GM18873 (cell line): ENCODE measurements around the gene ACCSL.

Experiments used
- ATAC-seq: cut with Tn5 transposase; IDR thresholded peaks from one replicate; pipeline ENCODE4 v1.9.1; 2021; ENCODE audit warnings: mild to moderate bottlenecking, moderate library complexity, moderate number of reproducible peaks; ENCODE audit not compliant: unreplicated experiment, low FRiP score

ACCSL gene

DNA sequence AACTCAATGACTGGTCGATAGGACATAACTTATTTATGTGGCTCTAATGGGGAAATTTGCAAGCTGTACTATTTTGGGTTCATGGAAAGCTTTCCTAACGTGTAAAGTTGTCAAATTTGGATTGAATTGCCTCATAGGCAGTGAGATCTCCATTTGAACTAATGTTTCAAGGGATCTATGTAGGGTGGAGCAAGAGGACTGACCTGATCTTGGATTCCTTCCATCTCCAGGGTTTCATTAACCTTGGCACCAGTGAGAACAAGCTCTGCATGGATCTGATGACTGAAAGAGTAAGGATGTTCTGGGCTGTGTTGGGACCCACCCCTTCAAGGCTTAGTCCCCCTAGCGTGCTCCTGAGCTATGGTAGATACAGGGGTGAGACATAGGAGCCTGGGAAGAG lies 2.1 kb downstream of the ACCSL start:
- ATAC-seq: no peak

DNA sequence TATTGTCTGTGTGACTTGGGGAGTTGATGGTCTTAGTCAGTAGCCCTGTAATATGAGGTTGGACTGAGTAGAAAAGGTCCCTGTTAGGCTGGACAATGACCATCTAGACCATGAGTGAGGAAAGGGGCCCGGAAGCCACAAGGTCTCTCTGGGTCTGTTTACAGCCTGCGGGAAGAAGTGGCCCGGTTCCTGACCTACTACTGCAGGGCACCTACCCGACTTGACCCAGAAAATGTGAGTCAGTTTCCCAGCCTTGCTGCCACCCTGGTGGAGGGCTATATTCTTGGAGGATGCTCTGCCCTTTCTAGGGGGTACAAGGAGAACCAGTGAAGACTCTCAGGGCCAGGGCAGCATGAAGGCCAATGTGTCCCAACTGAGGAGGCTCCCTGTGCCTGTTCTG lies 3.4 kb downstream of the ACCSL start:
- no peak for ATAC-seq

DNA sequence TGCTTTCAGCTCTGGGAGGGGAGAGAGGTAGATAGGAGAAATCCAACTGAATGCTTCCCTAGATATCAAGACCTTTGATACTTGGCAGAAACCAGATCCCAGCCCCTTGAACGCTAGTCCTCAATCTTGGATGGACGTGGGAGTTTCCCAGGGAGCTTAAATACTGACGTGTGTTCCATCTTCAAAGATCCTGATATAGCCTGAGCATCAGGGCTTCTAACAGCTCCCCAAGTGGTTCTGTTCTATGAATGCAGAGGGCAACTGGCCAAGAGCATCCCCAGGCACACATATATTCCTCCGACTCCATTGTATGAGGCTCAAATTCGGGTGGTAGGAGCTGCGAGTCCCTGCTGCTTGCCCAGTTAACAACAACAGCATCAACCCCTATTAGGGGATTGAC lies 9.6 kb downstream of the ACCSL start:
- ATAC-seq: no peak

DNA sequence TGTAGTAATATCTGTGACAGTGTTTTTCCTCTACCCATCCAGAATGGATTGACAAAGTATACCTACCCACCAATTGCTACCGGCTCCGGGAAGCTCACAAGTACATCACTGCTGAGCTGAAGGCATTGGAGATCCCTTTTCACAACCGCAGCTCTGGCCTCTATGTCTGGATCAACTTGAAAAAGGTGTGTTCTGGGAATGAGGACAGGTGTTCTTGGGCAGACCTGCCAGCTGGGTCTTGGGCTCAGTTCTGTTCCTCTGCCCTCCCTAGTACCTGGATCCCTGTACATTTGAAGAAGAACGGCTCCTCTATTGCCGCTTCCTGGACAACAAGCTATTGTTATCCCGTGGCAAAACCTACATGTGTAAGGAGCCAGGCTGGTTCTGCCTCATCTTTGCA lies 10.5 kb downstream of the ACCSL start:
- ATAC-seq: no peak

DNA sequence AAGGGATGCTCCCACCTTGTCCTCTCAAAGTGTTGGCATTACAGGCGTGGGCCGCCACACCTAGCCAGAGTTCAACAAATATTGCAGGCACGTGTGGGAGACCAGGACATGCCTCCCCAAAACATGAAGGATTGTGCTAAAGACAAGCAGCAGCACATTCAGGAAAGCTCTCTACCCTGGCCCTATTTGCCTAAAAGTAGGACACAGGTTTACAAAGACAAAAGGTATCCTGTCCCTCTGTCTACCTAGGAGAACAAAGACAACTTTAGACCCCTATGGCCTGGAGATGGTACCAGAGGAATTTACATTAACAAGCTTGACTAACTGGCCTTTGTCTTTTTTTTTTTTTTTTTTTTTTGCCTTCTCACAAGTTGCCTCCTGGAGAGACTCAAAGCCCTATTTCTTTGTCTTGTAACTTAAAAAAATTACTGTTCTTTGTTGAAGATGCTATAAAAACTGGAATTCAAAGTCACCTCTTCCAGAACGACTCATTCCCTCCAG lies 17.4 kb downstream of the ACCSL start:
- ATAC-seq: no peak

DNA sequence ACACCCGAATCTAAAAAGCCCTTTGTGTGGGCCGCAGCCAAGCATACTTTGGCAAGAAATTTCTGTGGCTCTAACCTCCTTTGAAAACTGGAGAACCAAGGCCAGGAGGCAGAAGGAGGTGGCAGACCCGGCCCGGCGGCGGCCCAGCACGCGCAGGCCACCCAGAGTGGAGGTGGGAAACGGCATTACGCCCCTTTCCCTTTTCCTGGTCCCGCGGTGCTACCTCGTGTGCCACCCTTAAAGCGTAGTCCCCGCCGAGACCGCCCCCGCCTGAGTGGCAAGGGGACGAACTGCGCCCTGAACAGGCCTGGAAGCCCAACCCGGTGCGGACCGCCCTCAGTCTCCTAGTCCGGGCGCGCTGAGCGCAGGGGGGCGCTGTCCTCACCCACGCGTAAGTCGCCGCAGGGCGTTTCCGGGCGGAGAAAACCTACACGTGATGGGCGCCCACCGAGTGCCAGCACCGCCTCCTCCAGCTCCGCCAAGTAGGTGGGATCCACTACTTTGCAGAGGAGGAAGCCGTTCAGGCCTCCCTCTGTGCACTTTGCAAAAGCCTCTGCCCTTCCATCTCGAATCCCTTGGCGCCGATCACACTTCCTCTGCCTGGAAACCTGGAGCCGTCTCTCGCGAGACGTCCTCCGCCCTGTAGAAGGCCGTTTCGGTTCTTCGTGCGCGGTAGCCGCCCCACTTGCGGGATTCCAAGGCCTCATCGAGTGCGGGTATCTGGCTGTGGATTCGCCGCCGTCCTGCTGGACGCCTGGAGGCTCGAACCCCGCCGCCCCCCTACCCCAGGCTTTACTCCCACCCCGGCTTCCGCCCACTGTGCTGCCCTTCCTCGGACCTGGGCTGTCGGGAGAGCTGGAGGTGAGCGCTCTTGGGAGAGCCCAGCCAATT lies 18.3 kb downstream of the ACCSL start, which contains the start of gene ACCS:
Gene ACCS (plus strand): TSS at position 430 of the 891 bp plus-strand sequence. CDS start 1,358 bp downstream, outside the sequence.
- ATAC-seq: peak; percentile 90

DNA sequence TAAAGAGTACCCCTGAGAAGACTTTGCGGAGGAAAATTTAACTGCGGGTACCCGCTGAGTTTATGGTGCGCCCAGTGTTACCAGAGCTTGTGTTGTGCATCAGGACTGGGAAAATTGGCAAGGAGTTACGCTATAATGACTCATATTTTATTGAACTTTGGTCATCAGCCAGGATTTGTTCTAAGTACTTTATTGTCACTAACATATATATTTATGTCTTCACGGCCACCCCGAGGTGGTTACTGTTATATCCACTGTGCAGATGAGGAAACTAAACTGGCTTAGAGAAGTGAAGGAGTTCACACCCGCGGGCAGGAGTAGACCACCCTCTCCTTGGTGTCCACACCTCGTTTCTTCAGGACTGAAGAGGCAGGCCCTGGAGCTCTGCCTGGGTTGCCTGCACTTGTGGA lies 19.0 kb downstream of the ACCSL start:
- ATAC-seq: no peak

DNA sequence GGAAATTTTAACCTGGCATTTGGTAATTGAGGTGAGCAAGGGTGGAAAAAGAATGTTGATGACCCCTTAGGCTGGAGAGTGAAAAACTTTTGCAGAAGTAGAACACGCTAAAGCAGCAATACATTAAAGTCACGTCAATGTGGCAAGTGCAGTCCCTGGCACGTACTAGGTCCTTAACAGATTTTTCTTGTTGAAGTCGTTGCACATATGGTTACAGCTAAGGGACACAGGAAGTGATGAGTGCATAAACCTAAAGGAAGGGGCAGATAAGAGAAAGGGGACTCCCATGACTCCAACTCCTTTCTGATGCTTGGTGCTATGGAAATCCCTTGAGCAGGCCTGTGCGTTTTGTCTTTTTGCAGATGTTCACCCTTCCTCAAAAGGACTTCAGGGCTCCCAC lies 19.5 kb downstream of the ACCSL start:
- ATAC-seq: no peak

DNA sequence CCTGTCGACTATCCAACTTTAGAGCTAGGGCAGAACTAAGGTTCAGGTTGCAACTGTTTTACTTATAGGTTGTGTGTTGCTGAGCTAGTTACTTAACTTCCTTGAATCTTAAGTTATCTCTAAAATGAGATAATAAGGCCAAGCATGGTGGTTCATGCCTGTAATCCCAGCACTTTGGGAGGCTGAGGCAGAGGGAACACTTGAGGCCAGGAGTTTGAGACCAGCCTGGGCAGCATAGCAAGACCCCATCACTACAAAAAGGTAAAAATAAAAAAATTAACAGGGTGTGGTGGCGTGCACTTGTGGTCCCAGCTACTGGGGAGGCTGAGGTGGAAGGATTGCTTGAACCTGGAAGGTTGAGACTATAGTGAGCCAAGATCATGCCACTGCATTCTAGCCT lies 20.4 kb downstream of the ACCSL start:
- no peak for ATAC-seq

DNA sequence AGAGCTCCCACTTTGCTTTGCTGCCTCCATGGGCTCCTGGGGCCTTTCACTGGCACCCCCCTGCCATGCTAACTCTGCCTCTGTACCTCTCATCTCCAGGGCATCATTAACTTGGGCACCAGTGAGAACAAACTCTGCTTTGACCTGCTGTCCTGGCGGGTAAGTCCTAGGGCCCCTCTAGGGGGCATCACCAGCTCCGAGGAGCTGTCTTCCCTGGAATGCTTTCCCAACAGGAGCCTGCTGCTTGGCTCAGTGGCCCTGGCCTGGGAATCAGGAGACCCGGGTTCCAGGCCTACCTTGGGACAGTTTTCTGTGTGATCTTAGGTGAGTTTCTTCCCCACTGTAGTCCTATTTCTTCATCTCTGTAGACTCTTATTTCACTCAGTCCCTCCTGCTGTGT lies 23.4 kb downstream of the ACCSL start:
- ATAC-seq: no peak

DNA sequence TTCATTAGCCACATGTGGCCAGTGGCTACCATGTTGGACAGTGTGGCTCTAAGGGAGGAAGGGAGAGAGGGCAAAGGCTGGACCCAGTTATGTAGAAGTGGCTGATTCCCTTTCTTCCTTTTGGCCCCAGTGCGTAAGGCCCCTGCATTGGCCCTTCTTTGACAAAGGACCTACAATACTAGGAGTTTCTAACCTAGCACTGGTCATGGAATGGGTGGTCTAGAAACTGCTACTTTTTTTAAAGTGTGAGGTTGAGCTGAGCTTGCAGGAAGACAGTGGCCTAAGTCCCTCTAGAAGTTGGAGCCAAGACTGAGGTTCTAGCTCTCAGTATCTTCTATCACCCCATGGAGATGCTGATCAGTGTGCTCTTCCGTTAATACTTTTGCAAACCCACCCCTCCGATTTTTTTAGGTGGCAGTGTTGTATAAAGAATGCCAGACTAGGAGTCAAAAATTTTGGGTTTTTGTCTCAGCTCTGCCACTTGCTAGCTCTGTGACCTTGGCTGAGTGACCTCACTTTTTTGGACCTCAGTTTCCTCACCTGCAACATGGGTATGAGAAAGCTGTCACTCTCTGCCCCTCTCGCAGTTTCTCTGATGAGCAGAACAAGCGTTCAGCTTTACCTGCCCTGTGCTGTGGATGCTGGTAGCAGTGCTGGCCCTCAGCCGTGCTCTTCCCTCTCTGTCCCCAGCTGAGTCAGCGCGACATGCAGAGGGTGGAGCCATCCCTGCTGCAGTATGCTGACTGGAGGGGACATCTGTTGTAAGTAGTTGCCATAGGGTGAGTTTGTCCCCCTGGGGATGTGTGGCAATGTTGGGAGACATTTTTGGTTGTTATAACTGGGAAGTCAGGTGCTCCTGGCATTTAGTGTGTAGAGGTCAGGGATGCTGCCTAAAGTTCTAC lies 25.2 kb downstream of the ACCSL start:
- no peak for ATAC-seq

DNA sequence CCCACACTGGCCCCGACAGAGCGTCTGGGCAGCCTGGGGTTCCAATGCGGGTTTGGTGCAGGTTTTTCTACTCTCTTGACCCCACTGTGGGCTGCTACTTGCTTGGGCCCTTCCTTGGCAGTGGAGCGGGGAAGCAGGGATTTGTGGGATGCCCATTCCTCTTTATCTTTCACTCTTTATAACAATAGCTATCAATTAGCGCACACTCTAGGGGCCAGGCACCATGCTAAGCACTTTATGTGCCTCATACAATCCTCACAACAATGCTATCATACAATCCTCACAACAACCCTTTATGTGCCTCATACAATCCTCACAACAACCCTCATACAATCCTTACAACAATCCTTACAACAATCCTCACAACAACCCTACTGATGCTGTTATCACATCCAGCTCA lies 31.0 kb downstream of the ACCSL start:
- no peak for ATAC-seq

DNA sequence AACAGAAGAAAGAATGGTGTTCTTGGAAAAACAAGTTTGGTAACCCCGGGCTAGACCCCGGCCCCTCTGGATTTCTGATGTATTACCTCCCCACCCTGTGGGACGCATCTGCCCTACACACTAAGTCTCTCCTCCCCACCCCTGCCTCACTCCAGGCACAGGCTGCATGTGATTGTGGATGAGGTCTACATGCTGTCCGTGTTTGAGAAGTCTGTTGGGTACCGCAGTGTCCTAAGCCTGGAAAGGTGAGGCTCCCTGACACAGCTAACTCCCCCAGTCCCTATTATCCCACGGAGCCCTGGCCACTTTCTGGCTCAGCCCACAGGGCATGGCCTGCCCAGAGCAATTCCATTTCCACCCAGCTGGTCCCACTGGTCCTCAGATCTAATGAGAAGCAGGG lies 31.6 kb downstream of the ACCSL start:
- ATAC-seq: no peak

DNA sequence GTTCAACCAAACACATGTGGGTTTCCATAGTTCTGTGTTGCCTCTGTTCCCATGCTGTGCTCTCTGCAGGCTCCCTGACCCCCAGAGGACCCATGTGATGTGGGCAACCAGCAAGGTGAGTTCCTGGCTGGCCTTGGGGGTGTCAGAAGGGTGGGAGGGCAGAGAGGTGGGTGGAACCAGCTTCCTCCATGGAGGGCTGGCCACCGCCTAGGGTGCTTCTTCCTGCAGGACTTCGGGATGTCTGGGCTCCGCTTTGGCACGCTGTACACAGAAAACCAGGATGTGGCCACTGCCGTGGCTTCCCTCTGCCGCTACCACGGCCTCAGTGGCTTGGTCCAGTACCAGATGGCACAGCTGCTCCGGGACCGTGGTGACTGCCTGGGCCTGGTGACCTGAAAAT lies 33.2 kb downstream of the ACCSL start:
- ATAC-seq: no peak

DNA sequence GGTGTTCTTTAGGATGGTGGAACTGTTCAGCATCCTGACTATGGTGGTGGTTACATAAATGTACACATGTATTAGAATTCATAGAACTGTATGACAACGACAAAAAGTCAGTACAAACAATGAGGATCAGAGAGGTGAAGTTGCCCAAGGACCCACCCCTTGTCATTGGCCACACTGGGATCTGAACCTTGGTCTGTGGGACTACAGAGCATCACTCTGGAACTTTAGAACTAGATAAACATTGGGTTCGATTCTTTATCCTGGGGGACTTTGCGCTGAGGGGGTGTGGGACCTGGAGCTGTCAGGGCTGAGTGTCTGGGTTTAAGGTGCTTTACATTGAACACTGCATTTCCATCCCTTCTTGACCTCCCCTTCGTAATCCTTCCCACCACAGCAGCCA lies 34.9 kb downstream of the ACCSL start:
- ATAC-seq: no peak

DNA sequence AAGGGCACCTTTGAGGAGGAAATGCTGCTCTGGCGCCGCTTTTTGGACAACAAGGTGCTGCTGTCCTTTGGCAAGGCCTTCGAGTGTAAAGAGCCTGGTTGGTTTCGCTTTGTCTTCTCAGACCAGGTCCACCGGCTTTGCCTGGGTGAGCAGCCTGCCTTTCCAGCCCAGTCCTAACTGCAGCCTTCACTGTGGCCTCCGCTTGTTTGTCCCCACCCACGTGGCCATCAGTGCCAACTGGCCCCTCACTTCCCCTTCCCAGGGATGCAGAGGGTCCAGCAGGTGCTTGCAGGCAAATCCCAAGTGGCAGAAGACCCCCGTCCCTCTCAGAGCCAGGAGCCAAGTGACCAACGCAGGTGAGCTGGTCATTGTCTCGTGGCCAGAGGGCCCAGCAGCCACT lies 35.7 kb downstream of the ACCSL start:
- no peak for ATAC-seq

DNA sequence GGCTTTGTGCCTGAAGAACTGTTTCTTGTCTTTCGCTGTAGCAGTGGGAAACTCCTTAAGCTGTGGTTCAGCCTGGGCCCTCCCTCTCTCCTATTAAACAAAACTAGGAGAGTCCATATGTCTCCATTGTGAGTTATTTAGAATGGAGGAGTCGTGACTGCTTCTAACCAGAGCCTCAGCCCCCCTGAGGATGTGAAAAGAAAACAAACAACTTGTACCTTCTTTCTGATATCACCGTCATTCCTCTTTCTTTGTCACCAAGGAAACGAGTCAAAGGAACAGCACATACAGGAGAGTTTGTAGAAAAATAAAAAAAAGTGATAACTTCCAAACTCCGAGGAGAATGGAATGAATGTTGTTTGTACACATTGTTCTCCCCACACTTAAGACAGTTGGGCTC lies 36.1 kb downstream of the ACCSL start:
- no peak for ATAC-seq

DNA sequence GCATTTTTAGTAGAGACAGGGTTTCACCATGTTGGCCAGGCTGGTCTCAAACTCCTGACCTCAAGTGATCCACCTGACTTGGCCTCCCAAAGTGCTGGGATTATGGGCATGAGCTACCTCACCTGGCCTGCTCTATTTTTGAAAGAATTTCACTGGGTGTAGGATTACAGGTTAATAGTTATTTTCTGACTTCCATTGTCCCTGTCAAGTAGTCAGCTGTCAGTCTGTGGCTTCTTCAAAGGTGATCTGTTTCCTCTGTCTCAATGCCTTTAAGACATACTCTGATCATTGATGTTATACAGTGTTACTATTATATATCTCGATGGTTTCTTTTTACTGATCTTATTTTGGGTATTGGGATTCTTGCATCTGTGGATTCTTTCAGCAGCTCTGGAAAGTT lies 37.5 kb downstream of the ACCSL start:
- no peak for ATAC-seq

DNA sequence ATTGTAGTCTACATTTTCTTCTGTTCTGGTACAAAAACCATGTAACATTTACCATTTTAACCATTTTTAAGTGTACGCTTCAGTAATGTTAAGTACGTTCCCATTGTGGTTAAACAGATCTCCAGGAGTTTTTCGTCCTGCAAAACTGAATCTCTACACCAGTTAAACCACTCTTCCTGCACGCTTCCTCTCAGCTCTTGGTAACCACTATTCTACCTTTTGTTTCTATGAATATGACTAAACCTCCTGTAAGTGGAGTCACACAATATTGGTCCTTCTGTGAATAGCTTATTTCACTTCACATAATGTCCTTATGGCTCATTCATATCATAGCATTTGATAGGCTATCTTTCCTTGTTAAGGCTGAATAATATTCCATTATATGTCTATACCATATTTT lies 40.6 kb downstream of the ACCSL start:
- no peak for ATAC-seq

DNA sequence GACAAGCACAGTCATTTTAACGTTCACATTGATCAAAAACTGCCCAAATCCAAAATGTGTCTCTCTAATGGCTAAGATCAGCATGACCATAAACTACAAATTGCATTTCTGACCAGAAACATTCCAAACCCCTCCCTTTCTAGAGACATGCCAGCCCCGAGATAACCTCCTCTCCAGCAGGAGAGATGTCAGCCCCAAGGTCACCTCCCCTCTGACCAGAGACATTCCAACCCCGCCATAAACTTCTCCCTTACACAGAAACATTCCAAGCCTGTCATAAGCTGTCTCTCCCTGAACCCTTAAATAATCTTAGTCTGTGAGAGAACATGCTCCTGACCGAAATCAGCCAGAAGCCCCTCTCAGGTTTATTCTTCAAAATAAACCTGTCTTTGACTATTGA lies 41.1 kb downstream of the ACCSL start:
- ATAC-seq: no peak

DNA sequence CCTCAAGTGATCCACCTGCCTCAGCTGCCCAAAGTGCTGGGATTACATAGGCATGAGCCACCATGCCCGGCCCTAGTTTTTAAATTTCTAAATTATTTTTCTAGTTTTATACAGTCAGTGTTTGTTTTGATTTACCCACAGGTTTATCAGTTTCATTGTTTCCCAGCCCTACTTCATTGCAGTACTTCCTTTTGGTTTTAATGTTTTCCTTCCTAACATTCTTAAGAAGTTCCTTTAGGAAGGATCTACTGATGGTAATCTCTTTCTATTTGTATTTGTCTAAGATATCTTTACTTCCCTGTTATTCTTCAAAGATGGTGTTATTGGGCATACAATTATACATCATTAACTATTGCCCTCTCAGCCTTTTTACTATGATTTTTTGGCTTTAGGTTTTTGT lies 42.8 kb downstream of the ACCSL start:
- no peak for ATAC-seq
